Psoas muscle (tissue), 8 donors: ENCODE results near the gene ADAMTS20. TPM values are rescaled to one million over a fixed set of nuclear protein-coding genes. Genes with fewer than 3 reads are reported as not detected.

ENCODE experiments used
- ATAC-seq, 4 donors: fragments of 200-7000 bp; cut with Tn5 transposase; one replicate each; pipeline ENCODE4 v1.9.1; 2020; ENCODE audit warnings: moderate library complexity in 3 of 4, mild to moderate bottlenecking in 2 of 4
- DNase-seq, 2 donors: peaks; one replicate each; pipeline ENCODE4 v3.0.0-alpha.2; 2020
- H3K27ac ChIP-seq: fragments of 200-600 bp; one replicate; pipeline ENCODE4 v1.8.0; 2022
- H3K27me3 ChIP-seq, 3 donors: fragments of 200-600 bp in 1 of 3; one replicate each; pipeline versions ENCODE4 v1.6.1 to v1.8.0; 2013 to 2022; ENCODE audit warnings: low read length in 2 of 3, mild to moderate bottlenecking in 2 of 3, moderate library complexity in 1 of 3; ENCODE audit not compliant: insufficient read depth in 3 of 3
- H3K36me3 ChIP-seq, 2 donors: fragments of 200-600 bp in 1 of 2; one replicate each; pipeline versions ENCODE4 v1.6.1 to v1.8.0; 2013 to 2022; ENCODE audit warnings: low read depth in 1 of 2, mild to moderate bottlenecking in 1 of 2, moderate library complexity in 1 of 2; ENCODE audit not compliant: insufficient read depth in 1 of 2
- H3K4me1 ChIP-seq: fragments of 200-600 bp; one replicate; pipeline ENCODE4 v1.8.0; 2022
- H3K4me3 ChIP-seq: fragments of 200-600 bp; one replicate; pipeline ENCODE4 v1.8.0; 2022; ENCODE audit warnings: mild to moderate bottlenecking
- H3K9me3 ChIP-seq: fragments of 200-600 bp; one replicate; pipeline ENCODE4 v1.8.0; 2022
- CTCF ChIP-seq: fragments of 200-600 bp; IDR thresholded peaks from one replicate; pipeline ENCODE4 v1.8.0; 2022; ENCODE audit warnings: antibody characterized with exemption
- WGBS, 3 donors: extraction: QIAGEN DNeasy Blood & Tissue Kit; methylation state at CpG; one replicate each; pipeline versions ENCODE4 v1.1.6 to v1.1.7; 2013; 5-methylcytosine and 5-hydroxymethylcytosine counted together
- intact Hi-C, 2 donors: fragments of 100-400 bp; cut with DNase I; formaldehyde crosslinking; loops; one replicate each; pipeline versions ENCODE4 v1.11.0 to v1.14.2; 2022
- polyA plus RNA-seq, 3 donors: library from polyadenylated mRNA; stranded (reverse); fragments of 200-250 nt; gene quantifications; one replicate each; pipeline ENCODE4 v1.2.3, GENCODE V29; 2013
- total RNA-seq, 4 donors: library from RNA; stranded (reverse); fragmentation: NEBNext Ultra II Directional in 2 of 4; extraction: Animal tissue kit (Norgen Biotek cat#: 25700) in 2 of 4; gene quantifications; one replicate each; pipeline versions ENCODE4 v1.2.1 to v1.2.4, GENCODE V29; 2021 to 2023
- donor health status: healthy with polysubstance abuse.
- donor health status: DM: no; HTN: no; CAD: no; lungs with moderate emphysema.
- donor health status: Bipolar disorder and iron deficiency.
- donor health status: healthy.
- donor health status: DM: yes; HTN: yes; CAD: no.
- donor health status: DM: no; HTN: no; CAD: no.
- donor health status: DM: no; HTN: no; CAD: no.
- donor health status: DM: yes; HTN: yes; CAD: no.

The ADAMTS20 gene
- total and polyA plus RNA-seq, 7 donors, result 0.01 TPM; not detected in 6

DNA sequence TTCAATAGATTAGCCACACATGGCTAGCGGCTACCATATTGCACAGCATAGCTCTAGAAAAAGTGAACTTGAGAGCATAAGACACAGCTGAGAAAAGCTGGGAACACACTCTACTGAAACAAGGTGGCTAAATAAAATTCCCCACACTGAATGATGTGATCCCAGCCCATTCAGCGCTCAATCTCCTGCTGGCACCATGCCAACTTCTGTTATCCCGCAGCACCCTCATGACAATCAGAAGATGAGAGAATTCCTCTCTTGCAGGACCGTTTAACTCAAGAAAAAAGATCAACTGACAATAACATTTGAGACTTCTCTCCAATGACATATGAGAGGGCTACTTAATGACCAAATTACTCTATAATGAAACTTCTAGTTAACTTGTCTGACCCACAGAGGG is 115.4 kb downstream of the ADAMTS20 start:
- H3K4me1 ChIP-seq, result no peaks in the 10 kb centered on the region
- H3K9me3 ChIP-seq, result no peaks in the 10 kb centered on the region
- intact Hi-C loops, result no loop called here
- no peak overlapping the region for H3K27ac ChIP-seq
- H3K36me3 ChIP-seq, result no peaks in the 10 kb centered on the region
- no peak for TF ChIP-seq CTCF
- H3K27me3 ChIP-seq, result no peaks in the 10 kb centered on the region
- 54 to 62% (median 57%) methylated on average over 4 of the region's 4 CpGs for WGBS, 3 donors
- DNase-seq (no peak), ATAC-seq (no peak)
- no peak overlapping the region for H3K4me3 ChIP-seq

GRCh38 chr12:43434614-43435013 is 117.4 kb downstream of the ADAMTS20 start:
- 22 to 71% (median 67%) methylated on average over 2 of the region's 2 CpGs for WGBS, 3 donors
- ATAC-seq (no peak), DNase-seq (no peak)
- no peaks in the 10 kb centered on the region for H3K27me3 ChIP-seq
- TF ChIP-seq CTCF, result no peak
- H3K4me3 ChIP-seq, result no peak overlapping the region
- no peaks in the 10 kb centered on the region for H3K9me3 ChIP-seq
- intact Hi-C loops, result no loop called here
- H3K27ac ChIP-seq, result no peak overlapping the region
- no peaks in the 10 kb centered on the region for H3K36me3 ChIP-seq
- no peaks in the 10 kb centered on the region for H3K4me1 ChIP-seq

DNA sequence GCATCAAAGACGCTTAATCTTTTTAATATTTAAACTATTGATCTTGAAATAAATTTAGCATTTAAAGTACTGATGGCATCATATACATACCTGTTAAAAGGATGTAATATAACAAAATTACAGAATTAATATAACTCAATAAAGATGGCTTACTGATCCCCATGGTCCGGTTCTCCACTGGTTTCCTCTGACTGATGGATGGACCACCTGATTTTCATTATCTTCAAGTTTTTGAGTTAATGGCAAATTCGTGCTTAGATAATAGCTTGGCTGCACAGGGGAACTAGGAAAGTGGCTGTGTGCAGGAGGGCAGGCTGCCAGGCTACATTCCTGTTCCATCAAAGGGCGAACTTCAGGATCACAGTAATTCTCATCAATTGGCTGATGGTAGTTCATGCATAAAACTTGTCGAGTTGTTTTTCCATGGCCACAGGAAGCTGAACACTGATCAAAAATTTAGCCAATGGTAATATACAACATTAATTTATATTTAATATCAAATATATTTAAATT is 123.9 kb downstream of the ADAMTS20 start:
- WGBS, 3 donors, result 58 to 64% (median 63%) methylated on average over 5 of the region's 5 CpGs
- no peak for DNase-seq
- no peak for TF ChIP-seq CTCF
- Histone ChIP-seq H3K9me3 (no peaks in the 10 kb centered on the region), H3K27ac (no peak overlapping the region), H3K36me3 (no peaks in the 10 kb centered on the region), H3K4me3 (no peak overlapping the region), H3K4me1 (no peaks in the 10 kb centered on the region), H3K27me3 (no peaks in the 10 kb centered on the region)
- ATAC-seq, result no peak
- intact Hi-C loops, result no loop called here

DNA sequence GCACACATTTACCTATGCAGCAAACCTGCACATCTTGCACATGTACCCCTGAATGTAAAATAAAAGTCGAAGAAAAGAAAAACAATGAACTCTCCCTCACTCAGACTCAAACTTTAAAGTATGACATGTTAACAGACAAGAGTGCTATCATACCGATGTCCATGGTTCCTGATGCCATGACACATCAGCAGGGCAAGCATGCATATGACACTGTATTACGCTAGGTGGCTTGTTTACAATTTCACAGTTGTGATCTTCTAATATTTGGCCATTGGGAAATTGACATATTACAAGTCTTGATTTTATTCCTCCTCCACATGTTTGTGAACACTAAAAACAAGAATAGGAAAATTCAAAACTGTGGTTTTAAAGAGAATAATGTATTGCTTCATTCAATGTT is 126.6 kb downstream of the ADAMTS20 start:
- 88 to 92% (median 88%) methylated on average over 3 of the region's 3 CpGs for whole genome bisulfite sequencing, 3 donors
- intact Hi-C loops, result no loop called here
- no peaks in the 10 kb centered on the region for H3K4me1 ChIP-seq

More for the DNA sequence above, 126.6 kb downstream of the ADAMTS20 start:
- H3K27me3 ChIP-seq, result no peaks in the 10 kb centered on the region
- no peak overlapping the region for H3K4me3 ChIP-seq
- H3K27ac ChIP-seq, result no peak overlapping the region
- no peaks in the 10 kb centered on the region for H3K36me3 ChIP-seq
- no peak for TF ChIP-seq CTCF
- DNase-seq (no peak), ATAC-seq (no peak)
- no peaks in the 10 kb centered on the region for H3K9me3 ChIP-seq
